Effector memory CD4-positive, alpha-beta T cell (primary cell): ENCODE measurements around the gene SLC24A4.

Experiments
- DNase-seq, 3 donors: peaks; one replicate each; pipeline ENCODE4 v3.0.0-alpha.2; 2020
- H3K27ac ChIP-seq: 2 replicates; pipeline ENCODE4 v1.7.0; 2013; ENCODE audit warnings: mild to moderate bottlenecking, low read length, moderate library complexity; ENCODE audit not compliant: insufficient read depth, poor library complexity, severe bottlenecking
- H3K27me3 ChIP-seq: replicated peaks from 2 replicates; pipeline ENCODE4 v1.7.0; 2013; ENCODE audit warnings: mild to moderate bottlenecking, low read length; ENCODE audit not compliant: insufficient read depth, control insufficient read depth, poor library complexity, severe bottlenecking
- H3K36me3 ChIP-seq: 2 replicates; pipeline ENCODE4 v1.7.0; 2013; ENCODE audit warnings: mild to moderate bottlenecking, low read length, moderate library complexity; ENCODE audit not compliant: control insufficient read depth, insufficient read depth
- H3K4me1 ChIP-seq: 2 replicates; pipeline ENCODE4 v1.7.0; 2013; ENCODE audit warnings: low read length, mild to moderate bottlenecking; ENCODE audit not compliant: control insufficient read depth, insufficient read depth, poor library complexity, severe bottlenecking
- H3K4me3 ChIP-seq: 2 replicates; pipeline ENCODE4 v1.7.0; 2013; ENCODE audit warnings: low read length, low read depth, mild to moderate bottlenecking; ENCODE audit not compliant: insufficient read depth, poor library complexity, severe bottlenecking
- H3K9me3 ChIP-seq: 2 replicates; pipeline ENCODE4 v1.7.0; 2013; ENCODE audit warnings: mild to moderate bottlenecking, low read length, moderate library complexity; ENCODE audit not compliant: control insufficient read depth

SLC24A4 gene

GRCh38 chr14:92360651-92361370 is 37.8 kb downstream of the SLC24A4 start:
- Histone ChIP-seq H3K36me3 (no peaks in the 10 kb centered on the region), H3K27me3 (no peaks in the 10 kb centered on the region), H3K9me3 (no peaks in the 10 kb centered on the region), H3K4me1 (no peaks in the 10 kb centered on the region), H3K27ac (no peak overlapping the region), H3K4me3 (no peak overlapping the region)
- DNase-seq, result no peak

GRCh38 chr14:92362781-92363235 is 39.8 kb downstream of the SLC24A4 start:
- Histone ChIP-seq H3K9me3 (no peaks in the 10 kb centered on the region), H3K4me3 (no peak overlapping the region), H3K4me1 (no peaks in the 10 kb centered on the region), H3K36me3 (no peaks in the 10 kb centered on the region), H3K27me3 (no peaks in the 10 kb centered on the region), H3K27ac (no peak overlapping the region)
- DNase-seq, result no peak

GRCh38 chr14:92366237-92366636 is 43.3 kb downstream of the SLC24A4 start:
- H3K4me1 ChIP-seq, result no peaks in the 10 kb centered on the region
- no peak for DNase-seq
- no peak overlapping the region for H3K4me3 ChIP-seq
- no peaks in the 10 kb centered on the region for H3K36me3 ChIP-seq
- H3K27ac ChIP-seq, result no peak overlapping the region
- H3K9me3 ChIP-seq, result no peaks in the 10 kb centered on the region
- no peaks in the 10 kb centered on the region for H3K27me3 ChIP-seq

GRCh38 chr14:92368001-92368400 is 45.0 kb downstream of the SLC24A4 start:
- H3K27ac ChIP-seq, result no peak overlapping the region
- H3K9me3 ChIP-seq, result no peaks in the 10 kb centered on the region
- H3K4me3 ChIP-seq, result no peak overlapping the region
- H3K4me1 ChIP-seq, result no peaks in the 10 kb centered on the region
- no peak for DNase-seq
- no peaks in the 10 kb centered on the region for H3K27me3 ChIP-seq
- no peaks in the 10 kb centered on the region for H3K36me3 ChIP-seq

- Histone ChIP-seq H3K9me3 (no peaks in the 10 kb centered on the region), H3K4me3 (no peak overlapping the region), H3K27me3 (no peaks in the 10 kb centered on the region), H3K4me1 (no peaks in the 10 kb centered on the region), H3K27ac (no peak overlapping the region), H3K36me3 (no peaks in the 10 kb centered on the region)
- DNase-seq, result no peak
These were observed 46.1 kb downstream of the SLC24A4 start for GRCh38 chr14:92369097-92369496.

GRCh38 chr14:92372230-92372629 is 49.3 kb downstream of the SLC24A4 start:
- Histone ChIP-seq H3K9me3 (no peaks in the 10 kb centered on the region), H3K4me3 (no peak overlapping the region), H3K36me3 (no peaks in the 10 kb centered on the region), H3K4me1 (no peaks in the 10 kb centered on the region), H3K27me3 (no peaks in the 10 kb centered on the region), H3K27ac (no peak overlapping the region)
- no peak for DNase-seq

- Histone ChIP-seq H3K27ac (no peak overlapping the region), H3K27me3 (no peaks in the 10 kb centered on the region), H3K4me1 (no peaks in the 10 kb centered on the region), H3K4me3 (no peak overlapping the region), H3K9me3 (no peaks in the 10 kb centered on the region), H3K36me3 (no peaks in the 10 kb centered on the region)
- DNase-seq, result no peak
These were observed 50.4 kb downstream of the SLC24A4 start for GRCh38 chr14:92373336-92373735.

GRCh38 chr14:92380131-92380530 is 57.2 kb downstream of the SLC24A4 start:
- Histone ChIP-seq H3K4me1 (no peaks in the 10 kb centered on the region), H3K4me3 (no peak overlapping the region), H3K27me3 (no peaks in the 10 kb centered on the region), H3K9me3 (no peaks in the 10 kb centered on the region), H3K36me3 (no peaks in the 10 kb centered on the region), H3K27ac (no peak overlapping the region)
- no peak for DNase-seq

GRCh38 chr14:92380582-92380981 is 57.6 kb downstream of the SLC24A4 start:
- no peak overlapping the region for H3K27ac ChIP-seq
- no peak for DNase-seq
- H3K27me3 ChIP-seq, result no peaks in the 10 kb centered on the region
- H3K36me3 ChIP-seq, result no peaks in the 10 kb centered on the region
- H3K9me3 ChIP-seq, result no peaks in the 10 kb centered on the region
- H3K4me3 ChIP-seq, result no peak overlapping the region
- no peaks in the 10 kb centered on the region for H3K4me1 ChIP-seq

- no peaks in the 10 kb centered on the region for H3K9me3 ChIP-seq
- no peaks in the 10 kb centered on the region for H3K27me3 ChIP-seq
- H3K27ac ChIP-seq, result no peak overlapping the region
- no peaks in the 10 kb centered on the region for H3K36me3 ChIP-seq
- no peaks in the 10 kb centered on the region for H3K4me1 ChIP-seq
- no peak for DNase-seq
- H3K4me3 ChIP-seq, result no peak overlapping the region
These were observed 59.7 kb downstream of the SLC24A4 start for GRCh38 chr14:92382677-92383076.
